ENCODE measurements around the gene NR3C1. TPM values are rescaled to one million over a fixed set of nuclear protein-coding genes. Genes with fewer than 3 reads are reported as not detected.

NR3C1 gene
- total RNA-seq, 4 donors from 2014 or later, result 56.7 to 79.1 (median 64.4) TPM

- TF ChIP-seq CTCF (IDR thresholded peaks at IDR 0.05 in 4 of 5, conservative IDR thresholded peaks at IDR 0.05 in 1 of 5), result no peak
- no peaks in the 10 kb centered on the region for H3K36me3 ChIP-seq
- ATAC-seq (no peak), DNase-seq (no peak)
- H3K9me3 ChIP-seq, result no peaks in the 10 kb centered on the region
- intact Hi-C loops (cut with DNase I; ENCODE audit: low total_unique reads) (no loop called here), in situ Hi-C loops (cut with MboI; ENCODE audit: low sequenced_read_pairs in 4 of 4) (no loop called here)
- no peaks in the 10 kb centered on the region for H3K27me3 ChIP-seq
- peak overlapping the region in 3 of 4 donors; percentile 71 to 83 (median 77) for H3K27ac ChIP-seq
- peaks cover 90 to 92% of the 10 kb centered on the region in 2 donors for H3K4me1 ChIP-seq
- H3K4me3 ChIP-seq, result no peak overlapping the region
These were observed 46.5 kb downstream of the NR3C1 start for GRCh38 chr5:143356855-143357583.

GRCh38 chr5:143355710-143356109, 47.8 kb downstream of the NR3C1 start:
- Histone ChIP-seq H3K27ac (peak overlapping the region; percentile 71 to 83 (median 74)), H3K4me3 (peak overlapping the region in 1 of 4 donors; percentile 9), H3K4me1 (peaks cover 91 to 92% of the 10 kb centered on the region in 2 donors), H3K36me3 (no peaks in the 10 kb centered on the region), H3K9me3 (no peaks in the 10 kb centered on the region), H3K27me3 (no peaks in the 10 kb centered on the region)
- intact Hi-C loops (cut with DNase I; ENCODE audit: low total_unique reads), result no loop called here
- TF ChIP-seq POLR2A (IDR thresholded peaks at IDR 0.05), result no peak
- no peak for TF ChIP-seq CTCF (IDR thresholded peaks at IDR 0.05 in 4 of 5, conservative IDR thresholded peaks at IDR 0.05 in 1 of 5)
- ATAC-seq, result peak; percentile 87 to 94
- DNase-seq, result peak; percentile 75 to 79
- in situ Hi-C loops (cut with MboI; ENCODE audit: low sequenced_read_pairs in 4 of 4), result no loop called here

- no peak for ATAC-seq
- DNase-seq, result no peak
- H3K27me3 ChIP-seq, result no peaks in the 10 kb centered on the region
- peak overlapping the region; percentile 71 to 83 (median 74) for H3K27ac ChIP-seq
- TF ChIP-seq CTCF (IDR thresholded peaks at IDR 0.05 in 4 of 5, conservative IDR thresholded peaks at IDR 0.05 in 1 of 5) (no peak), POLR2A (IDR thresholded peaks at IDR 0.05) (no peak)
- peak overlapping the region in 1 of 4 donors; percentile 8 for H3K4me3 ChIP-seq
- H3K4me1 ChIP-seq, result peaks cover 92 to 96% of the 10 kb centered on the region in 2 donors
- intact Hi-C loops (cut with DNase I; ENCODE audit: low total_unique reads) (no loop called here), in situ Hi-C loops (cut with MboI; ENCODE audit: low sequenced_read_pairs in 4 of 4) (no loop called here)
- H3K9me3 ChIP-seq, result no peaks in the 10 kb centered on the region
- H3K36me3 ChIP-seq, result no peaks in the 10 kb centered on the region
These were observed 49.5 kb downstream of the NR3C1 start for GRCh38 chr5:143354025-143354424.

- ATAC-seq (no peak), DNase-seq (no peak)
- intact Hi-C loops (cut with DNase I; ENCODE audit: low total_unique reads) (no loop called here), in situ Hi-C loops (cut with MboI; ENCODE audit: low sequenced_read_pairs in 4 of 4) (no loop called here)
- Histone ChIP-seq H3K4me3 (no peak overlapping the region), H3K27me3 (no peaks in the 10 kb centered on the region), H3K36me3 (no peaks in the 10 kb centered on the region), H3K4me1 (peaks cover 100% of the 10 kb centered on the region in 2 donors), H3K27ac (peak overlapping the region in 3 of 4 donors; percentile 71 to 83 (median 72)), H3K9me3 (no peaks in the 10 kb centered on the region)
- TF ChIP-seq POLR2A (IDR thresholded peaks at IDR 0.05), result no peak
- TF ChIP-seq CTCF (IDR thresholded peaks at IDR 0.05 in 4 of 5, conservative IDR thresholded peaks at IDR 0.05 in 1 of 5), result no peak
These were observed 50.8 kb downstream of the NR3C1 start for GRCh38 chr5:143352691-143353090.

All from gastrocnemius medialis (tissue), 4 donors.